ENCODE results near the gene CNTN4.

The CNTN4 gene

DNA sequence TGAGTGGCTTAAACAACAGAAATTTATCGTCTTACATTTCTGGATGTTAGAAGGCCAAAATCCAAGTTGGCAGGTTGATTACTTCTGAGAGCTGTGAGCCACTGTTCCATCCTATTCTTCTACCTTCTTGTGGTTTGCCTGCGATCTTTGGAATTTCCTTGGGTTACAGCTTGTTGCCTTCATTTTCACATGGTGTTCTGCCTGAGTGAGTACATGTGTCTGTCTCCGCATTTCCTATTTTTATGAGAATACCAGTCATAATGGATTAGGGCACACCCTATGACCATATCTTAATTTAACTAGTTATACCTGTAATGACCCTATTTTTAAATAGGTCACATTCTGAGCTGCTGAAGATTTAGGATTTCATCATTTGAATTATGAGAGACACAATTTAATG lies 294.3 kb downstream of the CNTN4 start:
- no peak for DNase-seq (ENCODE audit: low read depth in 2 of 2)

DNA sequence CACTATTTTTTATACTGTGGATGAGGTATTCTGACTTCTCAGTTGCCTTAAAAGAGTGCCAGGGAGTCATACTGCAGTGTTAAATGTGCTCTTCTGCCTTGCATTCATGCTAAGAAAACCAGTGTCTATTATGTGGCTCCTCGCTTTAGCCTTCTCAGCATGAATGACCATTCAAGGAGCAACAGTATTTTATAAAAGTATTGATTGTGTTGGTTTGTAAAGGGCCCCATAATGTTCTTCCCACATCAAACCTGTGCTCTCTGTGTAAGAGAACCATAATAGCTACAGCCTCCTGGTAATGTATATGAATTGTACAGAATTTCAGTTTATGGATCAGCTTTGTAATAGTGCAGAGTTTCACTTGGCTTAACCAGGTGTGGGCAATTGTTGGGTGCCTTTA lies 316.4 kb downstream of the CNTN4 start:
- no peak for DNase-seq (ENCODE audit: low read depth in 2 of 2)

DNA sequence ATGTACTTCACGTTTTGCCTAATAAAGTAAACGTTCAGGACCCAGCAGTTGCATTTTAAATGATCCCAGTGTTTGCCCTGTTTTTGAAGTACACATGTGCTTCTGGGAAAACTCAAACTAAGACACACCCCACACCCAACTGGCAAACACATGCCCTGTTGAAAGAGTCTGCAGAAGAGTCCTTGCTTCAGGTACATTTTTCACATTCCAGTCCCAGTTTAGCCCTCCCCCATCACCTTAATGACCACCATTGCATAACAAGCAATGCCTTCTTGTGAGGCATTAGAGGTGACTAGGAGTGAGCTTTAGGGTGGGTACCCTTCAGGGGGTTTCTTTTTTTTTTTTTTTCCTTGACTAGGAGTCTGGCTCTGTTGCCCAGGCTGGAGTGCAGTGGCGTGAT lies 322.3 kb downstream of the CNTN4 start:
- no peak for DNase-seq (ENCODE audit: low read depth in 2 of 2)

DNA sequence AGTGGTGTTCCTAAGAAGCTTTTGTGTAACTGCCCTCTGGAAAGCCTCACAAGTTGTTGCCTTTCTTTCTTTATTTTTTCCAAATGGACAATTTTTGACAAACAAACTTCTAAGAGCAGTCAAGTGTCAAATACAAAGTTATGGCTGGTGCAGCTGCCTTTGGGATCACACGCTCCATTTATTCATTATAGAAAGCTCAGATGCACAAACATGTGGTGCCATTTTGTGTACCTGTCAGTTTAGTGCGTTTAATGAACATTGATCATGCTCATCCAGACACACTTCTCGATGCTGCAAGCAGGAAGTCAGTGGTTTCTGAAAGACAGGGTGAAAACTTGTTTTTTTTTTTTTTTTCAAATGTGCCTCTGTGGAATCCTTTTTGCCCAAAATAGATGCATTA lies 324.5 kb downstream of the CNTN4 start:
- DNase-seq (ENCODE audit: low read depth in 2 of 2), result no peak

DNA sequence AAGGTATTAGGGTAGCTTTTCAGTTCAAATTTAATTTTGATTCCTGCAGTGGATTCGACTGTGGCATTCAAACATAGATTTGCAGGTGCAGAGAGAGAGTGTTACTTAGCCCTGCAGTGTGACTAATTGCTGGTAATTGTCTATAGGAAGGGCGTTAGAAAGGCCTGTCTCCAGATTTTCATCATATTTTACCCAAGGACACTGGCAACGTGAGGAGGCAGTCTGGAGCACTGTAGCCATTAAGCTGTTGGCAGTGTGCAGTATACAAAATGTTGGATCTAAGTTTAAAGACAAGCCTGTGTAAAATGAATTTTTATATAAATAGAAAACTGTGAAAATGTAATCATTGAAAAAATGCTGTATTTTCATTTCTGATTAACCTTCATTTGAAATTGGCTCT lies 342.9 kb downstream of the CNTN4 start:
- DNase-seq (ENCODE audit: low read depth in 2 of 2), result no peak

DNA sequence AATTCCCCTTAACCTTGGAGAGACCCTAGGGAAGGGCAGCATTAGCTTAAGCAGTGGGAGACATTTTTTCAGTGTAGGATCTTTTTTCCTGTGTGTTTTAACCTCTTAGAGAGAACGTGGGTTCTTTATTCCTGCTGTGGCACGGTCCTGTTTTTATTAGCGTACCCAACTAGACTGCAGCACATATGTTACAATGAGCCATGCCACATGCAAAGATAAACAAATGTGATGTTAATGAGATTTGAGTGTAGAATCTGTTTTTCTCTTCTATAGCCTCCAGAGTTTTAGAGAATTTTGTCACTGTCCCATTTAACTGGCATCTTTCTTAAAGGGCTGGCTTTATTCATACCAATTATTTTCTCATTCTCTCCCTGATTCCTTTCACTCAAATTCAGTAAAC lies 347.5 kb downstream of the CNTN4 start:
- DNase-seq (ENCODE audit: low read depth in 2 of 2), result no peak

DNA sequence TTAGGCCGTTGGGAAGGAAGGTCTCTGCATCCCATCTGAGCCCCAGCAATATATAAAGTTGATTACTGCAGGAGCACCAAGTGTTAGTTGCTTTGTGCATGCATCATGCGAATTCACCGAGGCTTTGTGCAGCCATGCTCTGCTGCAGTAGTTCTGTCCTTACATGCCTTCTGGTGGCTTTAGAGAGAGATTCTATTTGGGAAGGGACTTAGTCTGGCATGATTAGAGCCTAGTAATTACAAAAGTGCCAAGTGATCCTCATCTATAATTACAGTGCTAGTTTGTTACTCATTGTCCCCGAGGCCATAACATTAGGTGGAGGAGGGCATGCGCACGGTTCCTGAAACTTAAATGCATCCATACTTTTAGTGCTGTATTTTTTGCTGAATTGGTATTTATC lies 353.6 kb downstream of the CNTN4 start:
- DNase-seq (ENCODE audit: low read depth in 2 of 2), result no peak

DNA sequence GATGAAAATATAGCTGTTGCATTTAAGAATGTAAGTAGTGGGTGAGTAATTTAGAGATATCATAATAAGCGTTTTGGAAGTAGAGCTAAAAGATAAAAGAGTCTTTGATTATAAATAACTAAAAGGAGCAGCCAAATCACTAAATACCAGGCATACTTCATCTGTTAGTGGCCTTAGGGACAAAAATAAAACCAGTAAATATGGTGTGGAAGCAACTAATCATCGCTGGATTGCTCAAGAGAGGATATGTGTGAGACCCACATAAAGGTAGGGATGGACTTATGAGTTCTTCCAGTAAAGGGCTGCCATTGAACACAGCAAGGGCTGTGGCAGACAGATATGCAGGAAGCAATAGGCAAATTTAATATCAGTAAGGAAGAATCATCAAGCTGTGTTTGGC lies 356.2 kb downstream of the CNTN4 start:
- no peak for DNase-seq (ENCODE audit: low read depth in 2 of 2)

DNA sequence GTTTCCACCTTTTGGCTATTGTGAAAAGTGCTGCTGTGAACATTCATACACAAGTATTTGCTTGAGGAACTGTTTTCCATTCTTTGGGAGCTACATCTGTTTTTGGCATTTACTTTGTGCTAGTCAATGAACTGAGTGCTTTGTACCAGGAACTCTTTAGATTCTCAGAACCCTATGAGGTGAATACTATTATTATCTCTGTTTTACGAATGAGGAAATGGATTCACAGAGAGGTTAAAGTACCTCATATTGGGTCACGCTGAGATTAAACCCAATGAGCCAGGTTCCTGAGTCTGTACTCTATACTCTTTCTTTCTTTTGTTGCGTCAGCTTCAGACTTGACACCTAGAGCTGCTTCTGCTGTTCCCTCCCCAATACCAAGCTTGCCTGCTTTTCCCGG lies 358.1 kb downstream of the CNTN4 start:
- DNase-seq (ENCODE audit: low read depth in 2 of 2), result no peak

DNA sequence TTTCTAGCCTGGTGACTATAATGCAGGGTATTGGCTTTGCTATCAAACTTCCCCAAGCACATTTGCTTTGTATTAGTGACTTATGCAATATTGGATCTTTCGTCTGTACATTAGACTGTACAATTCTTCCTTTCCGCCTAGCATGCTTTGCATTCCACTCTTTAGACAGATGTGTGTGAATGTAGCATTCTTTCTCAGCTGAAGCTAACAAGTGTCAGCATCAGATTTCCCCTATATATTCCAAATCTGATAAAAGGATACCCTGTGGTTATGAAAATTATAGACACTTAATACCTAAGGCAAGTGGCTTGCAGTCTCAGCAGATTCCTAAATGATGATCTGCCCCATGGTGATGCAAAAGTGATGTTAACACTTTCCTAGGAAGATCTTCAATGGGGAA lies 360.1 kb downstream of the CNTN4 start:
- no peak for DNase-seq (ENCODE audit: low read depth in 2 of 2)

DNA sequence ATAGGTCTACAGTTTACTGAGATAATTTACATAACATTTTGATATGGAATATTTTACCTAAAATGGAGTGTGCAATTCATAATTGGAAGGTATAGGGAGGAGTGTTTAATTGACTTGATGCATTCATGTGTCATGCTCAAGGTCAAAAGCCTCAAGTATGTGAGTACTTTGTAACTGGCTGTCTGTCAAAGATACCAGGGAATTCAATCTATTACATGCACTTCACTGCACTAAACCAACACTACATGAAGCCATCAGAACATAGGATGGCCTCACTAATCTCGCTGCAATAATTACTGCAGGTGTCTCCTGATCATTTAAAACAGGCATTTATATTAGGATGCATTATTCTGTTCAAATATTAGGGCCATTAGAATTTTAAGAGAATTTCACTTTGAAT lies 367.2 kb downstream of the CNTN4 start:
- DNase-seq (ENCODE audit: low read depth in 2 of 2), result no peak

DNA sequence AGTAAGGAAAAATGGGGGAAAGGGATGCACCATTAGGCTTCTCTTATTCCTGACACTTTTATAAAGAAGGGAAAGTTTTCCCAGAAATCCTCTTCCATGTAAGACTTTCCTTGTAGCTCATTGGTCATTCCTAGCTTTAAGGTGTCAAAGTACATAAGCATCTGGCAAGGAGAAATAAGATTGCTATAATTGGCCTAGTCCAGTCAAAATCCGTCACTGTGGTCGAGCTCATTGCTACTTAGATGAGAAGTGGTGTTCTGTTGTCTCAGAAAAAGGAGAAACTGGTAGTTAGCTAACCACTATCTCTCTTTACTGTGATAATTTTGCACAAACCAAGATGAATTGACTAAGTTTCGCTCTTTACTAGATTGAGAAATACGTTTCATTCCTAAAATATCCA lies 370.1 kb downstream of the CNTN4 start:
- no peak for DNase-seq (ENCODE audit: low read depth in 2 of 2)

DNA sequence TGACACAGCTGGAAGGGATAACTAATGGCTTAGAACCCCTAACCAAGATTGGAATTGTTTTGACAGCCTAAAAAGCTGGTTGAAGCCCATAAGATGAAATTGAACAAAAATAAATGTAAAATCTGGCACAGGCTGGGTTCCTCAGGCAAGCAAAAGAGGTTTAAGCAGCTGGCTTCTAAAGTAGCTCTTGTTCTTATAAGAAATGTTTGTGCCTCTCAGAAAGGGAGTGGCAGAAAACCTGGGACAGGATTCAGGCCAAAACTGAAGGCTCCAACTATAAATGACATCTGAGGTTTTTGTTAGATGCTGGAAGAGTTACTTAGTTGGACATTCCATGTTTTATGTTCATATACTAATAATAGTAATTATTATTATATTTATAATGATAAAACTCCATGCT lies 378.3 kb downstream of the CNTN4 start:
- DNase-seq (ENCODE audit: low read depth in 2 of 2), result no peak

DNA sequence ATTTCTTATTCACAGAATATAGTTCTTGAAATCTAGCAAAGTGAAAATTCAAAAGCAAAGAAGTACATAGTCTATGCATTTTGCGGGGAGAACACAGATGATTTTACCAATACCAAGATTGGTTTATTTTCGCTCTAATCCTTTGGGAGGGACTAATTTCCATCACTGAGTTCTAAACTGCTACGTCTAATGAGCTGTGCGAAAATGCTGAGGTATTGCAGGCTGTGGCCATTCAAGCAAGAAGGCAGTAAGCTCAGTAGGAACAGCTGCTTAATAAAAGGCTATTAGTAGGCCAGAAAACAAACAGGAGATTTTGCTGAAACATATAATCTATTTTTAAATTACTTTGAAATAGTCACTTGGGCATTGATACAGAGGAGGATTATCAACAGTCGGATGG lies 379.0 kb downstream of the CNTN4 start:
- DNase-seq (ENCODE audit: low read depth in 2 of 2), result no peak

DNA sequence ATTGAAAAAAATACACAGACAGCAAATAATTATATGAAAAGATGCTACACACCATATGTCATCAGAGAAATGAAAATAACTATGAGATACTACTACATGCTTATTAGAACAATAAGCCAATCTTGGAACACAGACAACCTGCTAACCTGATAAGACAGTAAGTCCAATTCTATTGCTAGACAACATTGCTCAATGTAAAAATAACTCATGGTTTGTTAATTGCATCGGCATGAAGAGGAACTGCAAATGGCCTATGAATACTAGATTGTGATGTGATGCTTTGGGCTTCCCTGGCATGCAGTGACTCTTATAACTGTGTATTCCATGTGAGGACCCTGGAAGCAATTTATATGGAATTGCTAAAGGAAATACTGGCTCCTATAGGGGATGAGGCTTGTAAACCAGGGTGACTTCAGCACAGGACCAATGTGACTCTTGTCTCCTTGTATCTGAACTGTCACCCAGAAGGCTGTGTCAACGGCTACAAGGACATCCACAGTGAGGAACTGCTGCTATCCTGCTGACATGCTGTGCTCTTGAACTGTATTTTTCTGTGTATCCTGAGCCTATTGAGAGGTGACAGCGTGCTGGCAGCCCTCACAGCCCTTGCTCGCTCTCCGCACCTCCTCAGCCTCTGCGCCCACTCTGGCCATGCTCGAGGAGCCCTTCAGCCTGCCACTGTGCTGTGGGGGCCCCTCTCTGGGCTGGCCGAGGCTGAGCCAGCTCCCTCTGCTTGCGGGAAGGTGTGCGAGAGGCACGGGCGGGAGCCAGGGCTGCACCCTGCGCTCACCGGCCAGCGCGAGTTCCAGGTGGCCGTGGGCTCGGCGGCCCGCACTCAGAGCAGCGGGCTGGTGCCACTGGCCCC lies 385.7 kb downstream of the CNTN4 start:
- no peak for DNase-seq (ENCODE audit: low read depth in 2 of 2)

DNA sequence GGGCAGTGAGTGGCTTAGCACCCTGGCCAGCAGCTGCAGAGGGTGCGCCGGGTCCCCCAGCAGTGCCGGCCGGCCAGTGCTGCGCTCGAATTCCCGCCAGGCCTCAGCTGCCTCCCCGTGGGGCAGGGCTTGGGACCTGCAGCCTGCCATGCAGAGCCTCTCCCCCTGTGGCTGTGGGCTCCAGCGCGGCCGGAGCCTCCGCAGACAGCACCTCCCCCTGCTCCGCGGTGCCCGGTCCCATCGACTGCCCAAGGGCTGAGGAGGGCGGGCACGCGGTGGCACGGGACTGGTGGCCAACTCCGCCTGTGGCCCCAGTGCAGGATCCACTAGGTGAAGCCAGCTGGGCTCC lies 386.3 kb downstream of the CNTN4 start:
- DNase-seq (ENCODE audit: low read depth in 2 of 2), result no peak

DNA sequence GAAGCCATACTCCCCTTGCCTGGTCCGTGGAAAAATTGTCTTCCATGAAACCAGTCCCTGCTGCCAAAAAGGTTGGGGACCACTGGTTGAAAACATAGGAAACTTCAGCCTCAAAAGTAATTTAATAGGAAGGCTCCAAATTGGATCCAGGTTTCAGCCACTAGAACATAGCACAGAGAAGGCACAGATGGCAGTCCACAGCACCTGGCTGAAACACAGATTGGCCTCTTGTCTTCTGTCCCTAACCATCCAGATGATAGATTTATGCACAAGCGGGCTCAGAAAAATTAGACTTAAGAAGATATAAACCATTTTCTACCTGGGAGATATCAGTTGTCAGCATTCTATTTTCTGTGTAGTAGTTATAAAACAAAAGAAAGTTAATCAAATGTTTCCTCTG lies 397.1 kb downstream of the CNTN4 start:
- DNase-seq (ENCODE audit: low read depth in 2 of 2), result no peak

DNA sequence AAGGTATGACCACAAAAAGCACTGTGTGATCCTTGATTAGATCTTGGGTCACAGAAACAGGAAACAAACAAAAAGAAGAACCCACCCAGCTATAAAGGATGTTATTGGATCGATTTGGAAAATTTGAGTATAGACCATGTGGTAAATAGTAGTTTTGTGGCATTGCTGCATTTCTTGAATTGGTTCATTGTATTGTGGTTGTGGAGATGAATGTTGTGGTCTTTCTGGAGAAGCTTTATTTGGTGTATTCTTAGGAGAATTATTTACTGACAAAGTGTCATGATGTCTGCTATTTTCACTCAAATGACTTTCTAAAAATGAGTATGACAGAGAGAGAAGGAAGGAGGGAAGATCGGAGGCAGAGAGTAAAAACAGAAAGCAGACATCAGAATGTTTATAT lies 406.2 kb downstream of the CNTN4 start:
- no peak for DNase-seq (ENCODE audit: low read depth in 2 of 2)

DNA sequence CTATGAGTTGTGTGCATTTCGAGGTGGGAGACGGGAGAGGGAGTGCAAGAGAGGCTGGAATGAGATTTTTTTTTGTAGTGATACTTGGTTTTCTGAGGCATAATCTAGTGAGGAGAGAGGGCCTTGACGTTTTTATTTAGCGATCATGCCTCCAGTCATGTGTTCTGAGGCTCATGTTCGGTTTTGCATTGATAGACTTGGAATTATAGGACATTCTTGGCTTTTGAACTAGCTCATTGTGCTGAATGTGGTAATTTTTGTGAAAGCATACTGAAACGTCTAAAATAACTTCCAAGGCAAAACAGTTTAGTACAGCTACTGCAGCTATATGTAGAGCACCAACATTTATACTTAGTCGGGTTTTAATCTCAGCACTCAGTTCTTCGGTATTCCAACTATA lies 408.1 kb downstream of the CNTN4 start:
- no peak for DNase-seq (ENCODE audit: low read depth in 2 of 2)

DNA sequence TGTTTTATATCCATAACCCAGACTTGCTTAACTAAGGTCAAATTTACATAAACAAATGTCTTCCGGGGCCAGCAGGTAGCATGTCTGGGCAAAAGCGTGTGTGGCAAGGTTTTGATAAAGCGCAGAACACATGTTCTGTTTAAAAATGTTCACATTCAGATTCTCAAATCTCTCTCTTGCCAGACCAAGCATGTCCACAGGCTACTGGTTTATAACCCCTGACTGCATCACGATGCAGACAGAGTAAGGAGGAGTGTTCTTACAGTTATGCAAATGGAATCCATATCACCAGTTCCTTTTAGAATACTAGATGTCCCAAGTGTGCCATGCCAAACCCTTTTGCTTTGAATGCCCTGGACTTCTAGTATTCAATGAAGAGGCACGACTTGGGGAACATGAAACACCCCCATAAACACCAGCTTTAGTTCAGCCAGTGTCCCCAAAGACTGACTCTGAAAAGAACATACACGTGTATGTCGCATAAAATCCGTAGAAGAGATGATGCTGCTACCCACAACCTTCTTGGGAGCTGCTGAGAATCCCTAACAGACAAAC lies 412.0 kb downstream of the CNTN4 start:
- DNase-seq (ENCODE audit: low read depth in 2 of 2), result no peak

DNA sequence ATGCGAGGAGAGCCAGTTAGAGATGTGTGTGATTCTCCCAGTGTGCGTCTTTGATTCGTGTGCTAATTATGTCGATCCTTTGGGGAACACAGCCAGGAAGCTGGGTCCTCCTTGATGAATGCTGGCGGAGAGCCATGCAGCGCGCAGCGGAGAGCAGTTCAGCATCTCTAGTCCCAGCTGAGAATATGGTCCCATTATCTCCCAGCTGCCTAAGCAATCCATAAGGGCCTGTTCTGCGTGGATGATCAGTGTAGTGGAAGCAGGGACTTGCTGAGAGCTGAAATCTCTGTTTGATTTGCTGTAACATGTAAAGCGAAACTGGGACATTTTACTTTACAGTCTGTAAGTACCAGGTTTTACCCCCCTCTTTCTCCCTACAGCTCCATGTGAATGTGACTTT lies 412.7 kb downstream of the CNTN4 start:
- no peak for DNase-seq (ENCODE audit: low read depth in 2 of 2)

DNA sequence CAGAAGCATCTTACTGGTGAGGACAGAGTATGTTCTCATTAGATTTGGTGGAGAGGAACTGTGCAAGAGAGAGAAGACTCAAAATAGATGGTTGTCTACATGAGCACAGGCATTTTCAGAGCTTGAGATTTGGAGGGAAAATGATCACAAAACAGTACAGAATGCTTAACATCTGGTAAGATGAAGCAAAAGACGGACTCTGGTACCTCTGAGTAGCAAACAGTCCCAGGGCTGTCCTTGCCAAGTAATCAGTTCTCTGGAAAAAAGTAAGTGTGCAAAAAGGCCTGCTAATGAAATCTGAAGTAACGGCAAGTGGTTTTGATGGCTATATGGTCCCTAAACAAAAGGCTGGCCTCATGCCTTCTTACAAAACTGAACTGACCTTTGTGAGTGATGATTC lies 414.2 kb downstream of the CNTN4 start:
- DNase-seq (ENCODE audit: low read depth in 2 of 2), result no peak

DNA sequence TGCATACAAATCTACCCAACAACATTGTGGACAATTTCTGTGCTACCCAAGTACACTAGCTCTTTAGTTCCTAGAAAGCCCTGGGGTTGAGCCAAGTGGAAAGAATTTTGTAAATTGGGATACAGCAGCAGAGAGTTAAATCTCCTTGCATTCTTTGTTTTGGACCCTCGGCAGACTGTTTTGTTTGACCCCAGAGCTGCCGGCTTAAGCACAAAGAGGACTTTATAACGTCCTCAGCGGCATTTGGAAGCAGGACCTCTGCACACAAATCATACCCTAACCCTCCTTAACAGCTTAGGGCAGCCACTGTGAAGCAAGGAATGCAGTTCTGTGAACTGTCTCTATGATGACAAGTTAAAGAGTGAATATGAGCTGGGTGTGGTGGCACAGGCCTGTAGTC lies 415.3 kb downstream of the CNTN4 start:
- DNase-seq (ENCODE audit: low read depth in 2 of 2), result no peak
